IMR-90 (cell line): ENCODE results near the gene B4GALNT1. TPM values are rescaled to one million over a fixed set of nuclear protein-coding genes. Genes with fewer than 3 reads are reported as not detected.

Experiments used
- ATAC-seq: fragments of 200-7000 bp; cut with Tn5 transposase; 2 replicates; pipeline ENCODE4 v1.9.1; 2020; ENCODE audit warnings: low read depth, mild to moderate bottlenecking, moderate library complexity
- BruUV-seq: library from RNA; stranded (reverse); fragments of 400-500 nt; replicated peaks from 2 replicates; lab custom pipeline; 2021; lab: Mats Ljungman, UMichigan
- CTCF ChIA-PET: fragments of 300-600 bp; formaldehyde crosslinking; extraction: SDS; loops from one replicate; lab custom pipeline; 2021; ENCODE audit warnings: antibody characterized with exemption; lab: Yijun Ruan, JAX
- POLR2A ChIA-PET: fragments of 300-600 bp; sonication (Branson Sonifier 250); formaldehyde crosslinking; loops from one replicate; lab custom pipeline; 2022; ENCODE audit warnings: antibody characterized with exemption; ENCODE audit not compliant: unreplicated experiment; lab: Charles Lee
- DNase-seq: peaks from one replicate; pipeline ENCODE4 v3.0.0; 2013
- H2AFZ ChIP-seq: replicated peaks from 2 replicates; pipeline ENCODE3; 2013; ENCODE audit warnings: low read length, mild to moderate bottlenecking; ENCODE audit not compliant: poor library complexity
- H2AK5ac ChIP-seq: 2 replicates; pipeline ENCODE4 v1.6.1; 2013; ENCODE audit warnings: low read depth, low read length, inconsistent platforms
- H2AK9ac ChIP-seq: replicated peaks from 2 replicates; pipeline ENCODE3; 2013; ENCODE audit warnings: mild to moderate bottlenecking, low read depth, low read length, moderate library complexity; ENCODE audit not compliant: poor library complexity
- H2BK120ac ChIP-seq: 2 replicates; pipeline ENCODE4 v1.6.1; 2013; ENCODE audit warnings: low read depth, low read length, inconsistent platforms
- H2BK15ac ChIP-seq: 3 replicates; pipeline ENCODE4 v1.6.1; 2013; ENCODE audit warnings: low read depth, low read length, inconsistent platforms
- H2BK20ac ChIP-seq: 2 replicates; pipeline ENCODE4 v1.6.1; 2013; ENCODE audit warnings: low read depth, mild to moderate bottlenecking, inconsistent platforms, low read length, moderate library complexity
- H2BK5ac ChIP-seq: 2 replicates; pipeline ENCODE4 v1.6.1; 2013; ENCODE audit warnings: mild to moderate bottlenecking, low read depth, low read length, inconsistent platforms; ENCODE audit not compliant: poor library complexity, severe bottlenecking
- H3K14ac ChIP-seq: replicated peaks from 2 replicates; pipeline ENCODE4 v1.6.1; 2013; ENCODE audit warnings: low read depth, low read length, inconsistent platforms
- H3K18ac ChIP-seq: 2 replicates; pipeline ENCODE4 v1.6.1; 2013; ENCODE audit warnings: low read depth, low read length, control low read depth
- H3K23ac ChIP-seq: 2 replicates; pipeline ENCODE4 v1.6.1; 2013; ENCODE audit warnings: low read depth, low read length, inconsistent platforms
- H3K27ac ChIP-seq: 2 replicates; pipeline ENCODE4 v1.5.1; 2013; ENCODE audit warnings: mild to moderate bottlenecking, control low read depth, low read length; ENCODE audit not compliant: insufficient read depth
- H3K27me3 ChIP-seq: 2 replicates; pipeline ENCODE4 v1.6.1; 2013; ENCODE audit warnings: low read length; ENCODE audit not compliant: control insufficient read depth, insufficient read depth
- H3K36me3 ChIP-seq: 2 replicates; pipeline ENCODE4 v1.6.1; 2013; ENCODE audit warnings: low read length, mixed read lengths; ENCODE audit not compliant: control insufficient read depth, insufficient read depth
- H3K4ac ChIP-seq: 2 replicates; pipeline ENCODE4 v1.6.1; 2013; ENCODE audit warnings: low read depth, low read length, inconsistent platforms
- H3K4me1 ChIP-seq: 2 replicates; pipeline ENCODE4 v1.6.1; 2013; ENCODE audit warnings: low read length, mixed read lengths; ENCODE audit not compliant: control insufficient read depth, insufficient read depth
- H3K4me2 ChIP-seq: 2 replicates; pipeline ENCODE4 v1.6.1; 2013; ENCODE audit warnings: low read depth, mild to moderate bottlenecking, control low read depth, low read length, moderate library complexity
- H3K4me3 ChIP-seq: 2 replicates; pipeline ENCODE4 v1.5.1; 2013; ENCODE audit warnings: low read depth, mild to moderate bottlenecking, control low read depth, low read length, moderate library complexity; ENCODE audit not compliant: insufficient read depth
- H3K56ac ChIP-seq: 2 replicates; pipeline ENCODE4 v1.6.1; 2013; ENCODE audit warnings: low read length, inconsistent platforms; ENCODE audit not compliant: insufficient read depth; ENCODE audit errors: extremely low read depth
- H3K79me1 ChIP-seq, 2 experiments: 2 replicates each; pipeline ENCODE4 v1.6.1; 2013; ENCODE audit warnings: low read length in 2 of 2, inconsistent platforms in 1 of 2, low read depth in 1 of 2
- H3K9ac ChIP-seq: 2 replicates; pipeline ENCODE4 v1.6.1; 2013; ENCODE audit warnings: low read depth, low read length, control low read depth
- H3K9me1 ChIP-seq: 2 replicates; pipeline ENCODE4 v1.6.1; 2013; ENCODE audit warnings: low read length, inconsistent platforms; ENCODE audit not compliant: insufficient read depth
- H3K9me3 ChIP-seq: 2 replicates; pipeline ENCODE4 v1.6.1; 2013; ENCODE audit warnings: low read length; ENCODE audit not compliant: control insufficient read depth, insufficient read depth
- H4K20me1 ChIP-seq: 2 replicates; pipeline ENCODE4 v1.6.1; 2013; ENCODE audit warnings: low read length, inconsistent platforms; ENCODE audit not compliant: insufficient read depth
- H4K5ac ChIP-seq: 2 replicates; pipeline ENCODE4 v1.6.1; 2013; ENCODE audit warnings: mild to moderate bottlenecking, low read depth, low read length, control low read depth
- H4K8ac ChIP-seq, 2 experiments: 2 replicates each; pipeline ENCODE4 v1.6.1; 2013; ENCODE audit warnings: low read depth in 2 of 2, low read length in 2 of 2, control low read depth in 1 of 2, inconsistent platforms in 1 of 2
- H4K91ac ChIP-seq: 2 replicates; pipeline ENCODE4 v1.6.1; 2013; ENCODE audit warnings: low read depth, low read length, inconsistent platforms; ENCODE audit not compliant: insufficient read depth
- BHLHE40 ChIP-seq: fragments of 150-350 bp; IDR thresholded peaks from 2 replicates; pipeline ENCODE4 v1.6.1; 2016; ENCODE audit warnings: mild to moderate bottlenecking, low read depth, low read length
- CEBPB ChIP-seq: IDR thresholded peaks from 2 replicates; pipeline ENCODE4 v1.6.1; 2012; ENCODE audit warnings: low read depth, low read length, improper control_type of control experiment
- CHD1 ChIP-seq: IDR thresholded peaks from 2 replicates; pipeline ENCODE4 v1.6.1; 2012; ENCODE audit warnings: low read depth, low read length, improper control_type of control experiment
- CTCF ChIP-seq: conservative IDR thresholded peaks from 2 replicates; pipeline ENCODE4 v1.5.1; 2012; ENCODE audit warnings: mild to moderate bottlenecking, low read depth, low read length, improper control_type of control experiment
- FOS ChIP-seq: fragments of 150-350 bp; IDR thresholded peaks from 2 replicates; pipeline ENCODE4 v1.6.1; 2016; ENCODE audit warnings: low read depth, low read length
- MAZ ChIP-seq: IDR thresholded peaks from 2 replicates; pipeline ENCODE4 v1.6.1; 2012; ENCODE audit warnings: low read depth, mild to moderate bottlenecking, low read length, improper control_type of control experiment, moderate library complexity, borderline replicate concordance
- MXI1 ChIP-seq: IDR thresholded peaks from 2 replicates; pipeline ENCODE4 v1.6.1; 2012; ENCODE audit warnings: low read depth, mild to moderate bottlenecking, low read length, moderate library complexity, borderline replicate concordance
- NFE2L2 ChIP-seq: fragments of 150-350 bp; IDR thresholded peaks from 2 replicates; pipeline ENCODE4 v1.6.1; 2016; ENCODE audit warnings: low read depth, mild to moderate bottlenecking, low read length
- POLR2A ChIP-seq: IDR thresholded peaks from 2 replicates; pipeline ENCODE4 v1.6.1; 2012; ENCODE audit warnings: mild to moderate bottlenecking, low read depth, low read length
- RCOR1 ChIP-seq: IDR thresholded peaks from 2 replicates; pipeline ENCODE4 v1.6.1; 2012; ENCODE audit warnings: mild to moderate bottlenecking, low read length, improper control_type of control experiment; ENCODE audit not compliant: insufficient replicate concordance
- RFX5 ChIP-seq: IDR thresholded peaks from 2 replicates; pipeline ENCODE4 v1.8.0; 2012; ENCODE audit warnings: low read depth, mild to moderate bottlenecking, low read length, moderate library complexity
- SMC3 ChIP-seq: fragments of 150-350 bp; IDR thresholded peaks from 2 replicates; pipeline ENCODE4 v1.6.1; 2016; ENCODE audit warnings: low read depth, mild to moderate bottlenecking, antibody characterized with exemption, low read length, moderate library complexity
- USF2 ChIP-seq: fragments of 150-350 bp; IDR thresholded peaks from 2 replicates; pipeline ENCODE4 v1.6.1; 2017; ENCODE audit warnings: mild to moderate bottlenecking, antibody characterized with exemption, low read length, low read depth
- WGBS, 2 experiments: methylation state at CpG; one replicate each; pipeline versions ENCODE4 v1.1.5 to v1.1.7; 2013; ENCODE audit warnings: missing lambda C conversion rate in 2 of 2; ENCODE audit not compliant: insufficient read length in 1 of 2; ENCODE audit errors: extremely low coverage in 2 of 2; 5-methylcytosine and 5-hydroxymethylcytosine counted together
- dilution Hi-C: fragments of 300-500 bp; cut with HindIII; formaldehyde crosslinking; loops from one replicate; pipeline ENCODE4 v1.14.3; 2018; ENCODE audit warnings: low sequenced_read_pairs; ENCODE audit not compliant: unreplicated experiment
- in situ Hi-C: fragments of 300-500 bp; cut with MboI; formaldehyde crosslinking; loops from 3 replicates; pipeline ENCODE4 v1.14.3; 2019; ENCODE audit warnings: low sequenced_read_pairs, inconsistent platforms, mixed read lengths
- intact Hi-C: fragments of 100-400 bp; cut with micrococcal nuclease; formaldehyde crosslinking; loops from 2 replicates; pipeline ENCODE4 v1.10.0; 2022
- polyA plus RNA-seq, 3 experiments: library from polyadenylated mRNA; depleted of rRNA; stranded (reverse); fragments of >200 nt; gene quantifications; 2 replicates each; pipeline ENCODE4 v1.2.3, GENCODE V29; 2012; ENCODE audit warnings: low replicate concordance in 1 of 3
- total RNA-seq: library from RNA; depleted of rRNA; stranded (reverse); fragments of >200 nt; gene quantifications from 2 replicates; pipeline ENCODE4 v1.2.3, GENCODE V29; 2012

Gene B4GALNT1
- total and polyA plus RNA-seq, 2 of the 4 experiments (the other 2 are of a cell fraction) = 0.18 to 0.62 TPM

DNA sequence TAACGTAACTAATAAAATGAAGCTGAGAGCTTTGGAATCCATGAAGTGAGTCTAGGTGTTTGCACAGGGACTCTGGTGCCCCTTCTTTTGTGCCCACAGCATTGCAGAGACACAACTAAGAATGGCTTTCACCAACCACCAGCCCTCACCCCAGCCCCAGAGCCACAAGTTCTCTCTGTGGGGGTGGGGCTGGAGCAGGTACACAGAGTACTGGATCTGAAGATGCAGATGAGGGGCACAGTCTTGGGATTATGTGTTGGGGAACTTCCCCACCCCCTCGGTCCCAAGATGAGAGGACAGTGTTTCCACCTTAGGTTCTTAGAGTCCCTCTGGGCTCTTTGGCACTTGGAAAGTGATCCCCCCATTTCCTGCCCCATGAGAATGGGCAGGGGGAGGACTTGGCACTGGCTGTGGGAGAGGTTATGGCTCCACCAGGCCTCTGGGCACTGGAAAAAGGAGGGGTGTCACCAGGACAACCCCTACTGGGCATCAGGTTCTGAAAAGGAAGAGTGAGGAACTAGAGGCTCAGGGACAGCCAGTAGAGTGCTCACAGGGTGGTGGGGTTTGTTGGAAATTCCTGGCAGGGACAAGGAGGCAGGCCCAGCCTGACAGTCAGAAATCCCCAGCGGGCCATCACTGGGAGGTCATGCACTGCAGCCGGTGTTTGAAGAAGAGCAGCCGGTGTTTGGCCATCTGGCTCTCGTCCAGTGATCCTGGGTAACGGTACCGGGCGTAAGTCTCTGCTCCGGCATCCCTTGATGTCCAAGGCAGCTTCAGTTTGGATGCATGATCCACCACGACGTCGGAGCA is 6.7 kb downstream of the B4GALNT1 start (continued):
- TF ChIP-seq NFE2L2 = no peak

DNA sequence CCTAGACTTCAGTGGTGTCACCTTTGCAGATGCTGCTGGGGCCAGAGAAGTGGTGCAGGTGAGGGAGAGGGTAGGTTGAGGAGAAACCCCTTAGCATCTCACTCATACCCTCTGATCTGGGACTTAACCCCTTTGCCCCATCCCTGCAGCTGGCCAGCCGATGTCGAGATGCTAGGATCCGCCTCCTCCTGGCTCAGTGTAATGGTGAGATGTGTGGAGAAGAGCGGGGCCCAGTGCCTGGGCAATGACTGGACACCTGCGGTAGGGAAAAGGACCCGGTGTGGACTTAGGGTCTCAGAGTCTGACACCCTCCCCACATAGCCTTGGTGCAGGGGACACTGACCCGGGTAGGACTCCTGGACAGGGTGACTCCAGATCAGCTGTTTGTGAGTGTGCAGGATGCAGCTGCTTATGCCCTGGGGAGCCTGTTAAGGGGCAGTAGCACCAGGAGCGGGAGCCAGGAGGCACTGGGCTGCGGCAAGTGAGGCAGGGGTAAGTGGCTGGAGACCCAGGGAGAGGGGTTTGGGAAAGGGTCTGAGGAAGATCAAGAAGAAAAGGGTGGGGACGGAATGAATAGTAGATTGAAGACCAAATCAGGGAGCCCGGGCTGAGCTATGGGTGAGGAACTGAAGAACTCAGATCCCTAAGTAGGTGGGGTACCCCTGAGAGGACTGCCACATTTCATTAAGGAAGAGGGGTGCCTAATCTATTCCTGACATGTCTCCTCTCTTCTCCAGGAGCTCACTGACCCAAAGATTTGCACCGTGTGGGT is 7.6 kb downstream of the B4GALNT1 start:
- Histone ChIP-seq H4K5ac (no peak overlapping the region), H2AFZ (no peak overlapping the region), H3K36me3 (peaks cover 2% of the 10 kb centered on the region; the same call in 1 of the 2 replicates), H2AK9ac (no peak overlapping the region), H2BK15ac (no peak overlapping the region), H2BK120ac (no peak overlapping the region), H3K9me1 (peaks cover 4% of the 10 kb centered on the region; the same call in 1 of the 2 replicates), H2AK5ac (no peak overlapping the region), H3K4me2 (no peak overlapping the region), H3K4me1 (no peaks in the 10 kb centered on the region; the same call in 1 of the 2 replicates), H3K27ac (no peak overlapping the region), H2BK20ac (no peak overlapping the region), H3K9ac (no peak overlapping the region), H3K18ac (no peak overlapping the region), H3K14ac (no peak overlapping the region), H4K20me1 (peaks cover 4% of the 10 kb centered on the region; the same call in 1 of the 2 replicates), H2BK5ac (no peak overlapping the region), H4K91ac (no peak overlapping the region), H3K56ac (no peak overlapping the region), H3K23ac (no peak overlapping the region; the same call in 1 of the 2 replicates), H4K8ac (no peak overlapping the region), H3K27me3 (peaks cover 78% of the 10 kb centered on the region), H3K4ac (no peak overlapping the region), H3K79me1 (no peaks in the 10 kb centered on the region), H3K9me3 (no peaks in the 10 kb centered on the region), H3K4me3 (no peak overlapping the region)
- POLR2A ChIA-PET = no interaction called here
- dilution Hi-C loops (no loop called here), intact Hi-C loops (no loop called here), in situ Hi-C loops (no loop called here)
- 92% methylated on average over 2 of the region's 12 CpGs; no CpG with 5 or more reads in 1 of the 2 experiments for WGBS, 2 experiments
- ATAC-seq (no peak), DNase-seq (no peak)
- CTCF ChIA-PET = interaction anchor here (1.7 kb wide), 1 partner anchor 42 kb away, joined by 5 read pairs; no protein-coding TSS in a partner anchor
- BruUV-seq = no TSS peak
- no peak for TF ChIP-seq MAZ
- TF ChIP-seq BHLHE40 = no peak
- TF ChIP-seq MXI1 = no peak
- TF ChIP-seq CHD1 = no peak
- TF ChIP-seq CEBPB = no peak
- no peak for TF ChIP-seq FOS
- no peak for TF ChIP-seq USF2
- TF ChIP-seq RCOR1 = no peak
- no peak for TF ChIP-seq CTCF
- TF ChIP-seq POLR2A = no peak
- TF ChIP-seq RFX5 = no peak
- TF ChIP-seq SMC3 = no peak
